Measurements from ENCODE around the gene SYNJ2. TPM values are rescaled to one million over a fixed set of nuclear protein-coding genes. Genes with fewer than 3 reads are reported as not detected.

The SYNJ2 gene
- polyA plus RNA-seq, 1 donor from 2014 or later: 0.12 TPM

- no peak overlapping the region for H3K27ac ChIP-seq (ENCODE audit: low read length)
Measured at GRCh38 chr6:158019416-158019815, 37.8 kb downstream of the SYNJ2 start.

DNA sequence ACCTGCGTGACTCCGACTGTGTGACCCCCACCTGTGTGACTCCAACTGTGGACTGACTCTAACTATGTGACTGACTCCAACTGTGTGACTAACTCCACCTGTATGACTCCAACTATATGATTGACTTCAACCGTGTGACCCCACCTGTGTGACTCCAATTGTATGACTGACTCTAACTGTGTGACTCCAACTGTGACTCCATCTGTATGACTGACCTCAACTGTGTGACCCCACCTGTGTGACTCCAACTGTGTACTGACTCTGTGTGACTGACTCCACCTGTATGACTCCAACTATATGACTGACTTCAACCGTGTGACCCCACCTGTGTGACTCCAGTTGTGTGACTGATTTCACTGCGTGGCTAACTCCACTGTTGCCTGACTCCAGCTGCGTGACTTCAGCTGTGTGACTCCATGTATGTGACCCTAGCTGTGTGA is 38.6 kb downstream of the SYNJ2 start:
- Histone ChIP-seq H4K20me1 (ENCODE audit: insufficient read depth) (no peaks in the 10 kb centered on the region), H3K9ac (ENCODE audit: low read length) (no peak overlapping the region), H2AFZ (ENCODE audit: low read depth, low read length) (no peak overlapping the region), H3K27ac (ENCODE audit: low read length) (no peak overlapping the region), H3K79me2 (replicated peaks; ENCODE audit: insufficient read depth, low read length) (no peaks in the 10 kb centered on the region), H3K4me3 (ENCODE audit: low read length) (no peak overlapping the region), H3K36me3 (ENCODE audit: insufficient read depth, low read length) (no peaks in the 10 kb centered on the region), H3K4me2 (ENCODE audit: low read length) (no peak overlapping the region), H3K9me3 (ENCODE audit: low read length) (no peaks in the 10 kb centered on the region), H3K27me3 (ENCODE audit: insufficient read depth, low read depth, low read length) (no peaks in the 10 kb centered on the region), H3F3A (ENCODE audit: insufficient read depth, low read length, poor library complexity, severe bottlenecking) (no peaks in the 10 kb centered on the region), H3K9me2 (ENCODE audit: insufficient read depth, low read length) (no peaks in the 10 kb centered on the region)
- no peak for TF ChIP-seq MXI1 (conservative IDR thresholded peaks at IDR 0.05; ENCODE audit: poor library complexity, severe bottlenecking)
- no peak for TF ChIP-seq REST (IDR thresholded peaks at IDR 0.05; ENCODE audit: borderline replicate concordance)
- no peak for TF ChIP-seq POLR2AphosphoS5 (IDR thresholded peaks at IDR 0.05)
- no peak for TF ChIP-seq EZH2 (IDR thresholded peaks at IDR 0.05; ENCODE audit: borderline replicate concordance, insufficient read depth, low read length, poor library complexity, severe bottlenecking)
- TF ChIP-seq RAD21 (conservative IDR thresholded peaks at IDR 0.05): no peak
- TF ChIP-seq SMC3 (conservative IDR thresholded peaks at IDR 0.05; ENCODE audit: poor library complexity): no peak
- no peak for TF ChIP-seq TAF1 (IDR thresholded peaks at IDR 0.05; ENCODE audit: low read depth)
- no peak for TF ChIP-seq EP300 (conservative IDR thresholded peaks at IDR 0.05; ENCODE audit: poor library complexity, severe bottlenecking)

More at GRCh38 chr6:158019416-158019815, 37.8 kb downstream of the SYNJ2 start:
- Histone ChIP-seq H3K9ac (ENCODE audit: low read length) (no peak overlapping the region), H3K9me3 (ENCODE audit: low read length) (no peaks in the 10 kb centered on the region), H3K79me2 (replicated peaks; ENCODE audit: insufficient read depth, low read length) (no peaks in the 10 kb centered on the region), H3F3A (ENCODE audit: insufficient read depth, low read length, poor library complexity, severe bottlenecking) (no peaks in the 10 kb centered on the region), H3K36me3 (ENCODE audit: insufficient read depth, low read length) (no peaks in the 10 kb centered on the region), H3K27me3 (ENCODE audit: insufficient read depth, low read depth, low read length) (no peaks in the 10 kb centered on the region), H3K9me2 (ENCODE audit: insufficient read depth, low read length) (no peaks in the 10 kb centered on the region), H3K4me3 (ENCODE audit: low read length) (no peak overlapping the region), H4K20me1 (ENCODE audit: insufficient read depth) (no peaks in the 10 kb centered on the region), H2AFZ (ENCODE audit: low read depth, low read length) (no peak overlapping the region), H3K4me2 (ENCODE audit: low read length) (no peak overlapping the region)
- no peak for TF ChIP-seq REST (IDR thresholded peaks at IDR 0.05; ENCODE audit: borderline replicate concordance)
- TF ChIP-seq, protein P1, sequence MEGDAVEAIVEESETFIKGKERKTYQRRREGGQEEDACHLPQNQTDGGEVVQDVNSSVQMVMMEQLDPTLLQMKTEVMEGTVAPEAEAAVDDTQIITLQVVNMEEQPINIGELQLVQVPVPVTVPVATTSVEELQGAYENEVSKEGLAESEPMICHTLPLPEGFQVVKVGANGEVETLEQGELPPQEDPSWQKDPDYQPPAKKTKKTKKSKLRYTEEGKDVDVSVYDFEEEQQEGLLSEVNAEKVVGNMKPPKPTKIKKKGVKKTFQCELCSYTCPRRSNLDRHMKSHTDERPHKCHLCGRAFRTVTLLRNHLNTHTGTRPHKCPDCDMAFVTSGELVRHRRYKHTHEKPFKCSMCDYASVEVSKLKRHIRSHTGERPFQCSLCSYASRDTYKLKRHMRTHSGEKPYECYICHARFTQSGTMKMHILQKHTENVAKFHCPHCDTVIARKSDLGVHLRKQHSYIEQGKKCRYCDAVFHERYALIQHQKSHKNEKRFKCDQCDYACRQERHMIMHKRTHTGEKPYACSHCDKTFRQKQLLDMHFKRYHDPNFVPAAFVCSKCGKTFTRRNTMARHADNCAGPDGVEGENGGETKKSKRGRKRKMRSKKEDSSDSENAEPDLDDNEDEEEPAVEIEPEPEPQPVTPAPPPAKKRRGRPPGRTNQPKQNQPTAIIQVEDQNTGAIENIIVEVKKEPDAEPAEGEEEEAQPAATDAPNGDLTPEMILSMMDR (IDR thresholded peaks at IDR 0.05; ENCODE audit: poor library complexity, severe bottlenecking): no peak
- TF ChIP-seq EZH2 (IDR thresholded peaks at IDR 0.05; ENCODE audit: borderline replicate concordance, insufficient read depth, low read length, poor library complexity, severe bottlenecking): no peak
- no peak for TF ChIP-seq EP300 (conservative IDR thresholded peaks at IDR 0.05; ENCODE audit: poor library complexity, severe bottlenecking)
- no peak for TF ChIP-seq MXI1 (conservative IDR thresholded peaks at IDR 0.05; ENCODE audit: poor library complexity, severe bottlenecking)
- TF ChIP-seq TAF1 (IDR thresholded peaks at IDR 0.05; ENCODE audit: low read depth): no peak
- no peak for TF ChIP-seq RAD21 (conservative IDR thresholded peaks at IDR 0.05)
- no peak for TF ChIP-seq SMC3 (conservative IDR thresholded peaks at IDR 0.05; ENCODE audit: poor library complexity)

All from neural cell (in vitro differentiated cells).